HFFc6 (cell line): ENCODE measurements around the gene LYSMD4. TPM values are rescaled to one million over a fixed set of nuclear protein-coding genes. Genes with fewer than 3 reads are reported as not detected.

Experiments
- DNase-seq: peaks from one replicate; pipeline ENCODE4 v3.0.0-alpha.2; 2018
- H3K27ac Mint-ChIP-seq: 2 replicates; pipeline ENCODE4 v1.8.0; 2020; ENCODE audit warnings: mild to moderate bottlenecking, mixed read lengths
- H3K27me3 Mint-ChIP-seq: 2 replicates; pipeline ENCODE4 v1.8.0; 2021; ENCODE audit warnings: mild to moderate bottlenecking, moderate library complexity, mixed read lengths; ENCODE audit not compliant: insufficient read depth
- H3K36me3 Mint-ChIP-seq: 2 replicates; pipeline ENCODE4 v1.8.0; 2021; ENCODE audit warnings: low read depth, mixed read lengths
- H3K4me1 Mint-ChIP-seq: 2 replicates; pipeline ENCODE4 v1.8.0; 2020; ENCODE audit warnings: low read depth, mixed read lengths
- H3K4me3 Mint-ChIP-seq: 2 replicates; pipeline ENCODE4 v1.8.0; 2020; ENCODE audit warnings: mild to moderate bottlenecking, moderate library complexity, mixed read lengths
- H3K9me3 Mint-ChIP-seq: 2 replicates; pipeline ENCODE4 v1.8.0; 2020; ENCODE audit warnings: mild to moderate bottlenecking, mixed read lengths
- total RNA-seq, 6 experiments: library from RNA; stranded (reverse); fragmentation: NEBNext Ultra II Directional; extraction: Animal tissue kit (Norgen Biotek cat#: 25700); gene quantifications; 2 replicates in 1 of 6; 3 replicates in 5 of 6; pipeline ENCODE4 v1.2.3, GENCODE V29; 2021
- TF ChIP-seq, protein P1 (sequence below): fragments of 200-600 bp; sonication (generic); IDR thresholded peaks from 2 replicates; pipeline ENCODE4 v1.5.0; 2021; ENCODE audit warnings: antibody characterized with exemption, mild to moderate bottlenecking

The LYSMD4 gene
- total RNA-seq, 6 experiments from 2014 or later = 3.4 to 5.3 (median 4.4) TPM

- H3K27ac Mint-ChIP-seq = no peak overlapping the region
- TF ChIP-seq, protein P1, sequence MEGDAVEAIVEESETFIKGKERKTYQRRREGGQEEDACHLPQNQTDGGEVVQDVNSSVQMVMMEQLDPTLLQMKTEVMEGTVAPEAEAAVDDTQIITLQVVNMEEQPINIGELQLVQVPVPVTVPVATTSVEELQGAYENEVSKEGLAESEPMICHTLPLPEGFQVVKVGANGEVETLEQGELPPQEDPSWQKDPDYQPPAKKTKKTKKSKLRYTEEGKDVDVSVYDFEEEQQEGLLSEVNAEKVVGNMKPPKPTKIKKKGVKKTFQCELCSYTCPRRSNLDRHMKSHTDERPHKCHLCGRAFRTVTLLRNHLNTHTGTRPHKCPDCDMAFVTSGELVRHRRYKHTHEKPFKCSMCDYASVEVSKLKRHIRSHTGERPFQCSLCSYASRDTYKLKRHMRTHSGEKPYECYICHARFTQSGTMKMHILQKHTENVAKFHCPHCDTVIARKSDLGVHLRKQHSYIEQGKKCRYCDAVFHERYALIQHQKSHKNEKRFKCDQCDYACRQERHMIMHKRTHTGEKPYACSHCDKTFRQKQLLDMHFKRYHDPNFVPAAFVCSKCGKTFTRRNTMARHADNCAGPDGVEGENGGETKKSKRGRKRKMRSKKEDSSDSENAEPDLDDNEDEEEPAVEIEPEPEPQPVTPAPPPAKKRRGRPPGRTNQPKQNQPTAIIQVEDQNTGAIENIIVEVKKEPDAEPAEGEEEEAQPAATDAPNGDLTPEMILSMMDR = no peak
- DNase-seq = no peak
Observed at GRCh38 chr15:99717161-99718009, 15.9 kb downstream of the LYSMD4 start.

DNA sequence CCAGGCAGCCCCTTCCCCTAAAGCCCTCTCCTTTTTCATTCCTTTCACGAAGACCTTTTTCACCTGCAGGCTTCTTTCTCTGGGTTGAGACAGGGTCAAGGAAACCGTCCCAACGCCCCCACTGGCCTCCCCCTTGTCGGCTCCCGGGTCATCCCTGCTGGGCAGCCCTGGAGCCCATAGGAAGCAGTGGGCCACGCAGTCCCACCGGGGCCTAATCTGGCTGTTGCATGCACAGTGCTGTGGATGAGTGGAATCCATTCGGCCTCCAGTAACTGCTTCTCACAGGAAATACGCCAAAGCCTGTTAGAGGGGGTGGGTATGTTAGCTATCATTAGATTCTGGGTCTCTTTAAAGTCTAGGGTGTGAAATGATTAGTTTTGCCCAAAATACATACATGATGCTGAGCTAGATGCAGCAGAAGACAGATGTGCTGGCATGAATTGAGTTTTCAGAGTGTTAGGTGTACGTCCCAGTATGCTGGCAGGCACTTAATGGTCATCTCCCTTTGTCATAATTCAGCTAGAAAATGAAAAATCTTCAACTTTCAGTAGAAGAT lies 16.6 kb downstream of the LYSMD4 start:
- Mint-ChIP-seq H3K36me3 (peaks cover 12% of the 10 kb centered on the region; the same call in 1 of the 2 replicates), H3K4me3 (no peak overlapping the region), H3K9me3 (no peaks in the 10 kb centered on the region), H3K27ac (no peak overlapping the region), H3K4me1 (peaks cover 11% of the 10 kb centered on the region), H3K27me3 (no peaks in the 10 kb centered on the region; the same call in none of the 2 replicates)
- no peak for DNase-seq
- TF ChIP-seq, protein P1 = no peak

More at GRCh38 chr15:99717161-99718009, 15.9 kb downstream of the LYSMD4 start:
- peaks cover 11% of the 10 kb centered on the region for H3K4me1 Mint-ChIP-seq
- no peaks in the 10 kb centered on the region for H3K9me3 Mint-ChIP-seq
- H3K36me3 Mint-ChIP-seq = peaks cover 12% of the 10 kb centered on the region; the same call in 1 of the 2 replicates
- no peaks in the 10 kb centered on the region; the same call in none of the 2 replicates for H3K27me3 Mint-ChIP-seq
- H3K4me3 Mint-ChIP-seq = no peak overlapping the region

DNA sequence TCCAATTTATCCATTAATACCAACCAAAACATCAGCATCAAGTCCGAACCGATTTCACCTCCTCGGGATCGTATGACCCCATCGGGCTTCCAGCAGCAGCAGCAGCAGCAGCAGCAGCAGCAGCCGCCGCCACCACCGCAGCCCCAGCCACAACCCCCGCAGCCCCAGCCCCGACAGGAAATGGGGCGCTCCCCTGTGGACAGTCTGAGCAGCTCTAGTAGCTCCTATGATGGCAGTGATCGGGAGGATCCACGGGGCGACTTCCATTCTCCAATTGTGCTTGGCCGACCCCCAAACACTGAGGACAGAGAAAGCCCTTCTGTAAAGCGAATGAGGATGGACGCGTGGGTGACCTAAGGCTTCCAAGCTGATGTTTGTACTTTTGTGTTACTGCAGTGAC lies 20.8 kb downstream of the LYSMD4 start:
- no peak overlapping the region for H3K27ac Mint-ChIP-seq

GRCh38 chr15:99711625-99712024 lies 21.6 kb downstream of the LYSMD4 start:
- TF ChIP-seq, protein P1 = no peak
- no peak overlapping the region for H3K27ac Mint-ChIP-seq
- 0 out of 2 replicates have a peak, but pooled peaks cover 13% of the 10 kb centered on the region for H3K36me3 Mint-ChIP-seq
- peaks cover 32% of the 10 kb centered on the region for H3K4me1 Mint-ChIP-seq
- no peaks in the 10 kb centered on the region for H3K9me3 Mint-ChIP-seq
- no peak overlapping the region for H3K4me3 Mint-ChIP-seq
- no peaks in the 10 kb centered on the region; the same call in none of the 2 replicates for H3K27me3 Mint-ChIP-seq
- DNase-seq = no peak

More for the DNA sequence above, 20.8 kb downstream of the LYSMD4 start:
- H3K36me3 Mint-ChIP-seq = 0 out of 2 replicates have a peak, but pooled peaks cover 13% of the 10 kb centered on the region
- H3K27me3 Mint-ChIP-seq = no peaks in the 10 kb centered on the region; the same call in none of the 2 replicates
- DNase-seq = no peak
- TF ChIP-seq, protein P1 = no peak
- H3K9me3 Mint-ChIP-seq = no peaks in the 10 kb centered on the region
- peaks cover 25% of the 10 kb centered on the region for H3K4me1 Mint-ChIP-seq
- H3K4me3 Mint-ChIP-seq = no peak overlapping the region

DNA sequence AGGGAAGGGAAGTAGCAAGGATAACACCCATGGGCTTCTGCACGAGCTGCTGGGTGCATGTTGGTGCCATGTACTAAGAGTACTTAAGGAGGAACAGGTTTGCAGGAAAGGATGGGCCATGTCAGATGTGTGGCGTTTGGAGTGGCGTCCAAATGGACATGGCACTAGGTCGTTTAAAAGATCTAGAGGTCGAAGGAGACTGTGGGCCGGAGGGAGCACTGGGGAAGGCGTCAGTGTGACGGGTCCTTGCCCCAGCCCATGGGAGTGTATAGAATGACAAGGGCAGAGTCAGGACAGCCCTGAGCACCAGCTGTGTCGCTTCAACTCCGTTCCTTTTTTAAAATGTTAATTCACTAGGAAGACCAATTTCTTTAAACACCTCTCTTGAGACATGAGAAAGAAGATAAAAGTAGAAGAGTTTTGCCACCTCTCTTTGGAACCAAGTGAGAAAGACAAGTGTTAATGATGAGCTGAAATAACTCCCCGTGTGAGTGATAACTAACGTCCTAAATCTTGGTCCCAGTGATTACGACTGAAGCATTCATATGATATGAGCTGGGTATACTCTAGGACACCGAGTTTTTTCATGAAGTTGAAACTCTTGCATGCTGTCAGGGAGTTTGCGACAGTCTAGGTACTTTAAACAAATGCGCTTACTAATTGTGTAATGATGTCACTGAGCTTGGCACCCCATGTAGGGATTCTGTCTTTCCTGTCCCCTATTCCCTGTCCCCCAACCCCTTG lies 23.8 kb downstream of the LYSMD4 start:
- Mint-ChIP-seq H3K36me3 (0 out of 2 replicates have a peak, but pooled peaks cover 13% of the 10 kb centered on the region), H3K4me3 (peak overlapping the region; percentile 77), H3K9me3 (no peaks in the 10 kb centered on the region), H3K27me3 (no peaks in the 10 kb centered on the region; the same call in none of the 2 replicates), H3K27ac (peak overlapping the region; percentile 84), H3K4me1 (peaks cover 36% of the 10 kb centered on the region)
- TF ChIP-seq, protein P1 = no peak
- no peak for DNase-seq
